HG03575 (cell line): ENCODE data around the gene MPPED1.

Source experiments
- ATAC-seq: cut with Tn5 transposase; IDR thresholded peaks from one replicate; pipeline ENCODE4 v1.9.1; 2021; ENCODE audit not compliant: unreplicated experiment, insufficient number of reproducible peaks, low FRiP score; ENCODE audit errors: extremely low read depth

Gene MPPED1

GRCh38 chr22:43424666-43425630, 13.1 kb downstream of the MPPED1 start:
- ATAC-seq, result no peak

- no peak for ATAC-seq
These were observed 14.4 kb downstream of the MPPED1 start for GRCh38 chr22:43425976-43426785.

- ATAC-seq, result no peak
These were observed 15.0 kb downstream of the MPPED1 start for GRCh38 chr22:43426816-43427215.

GRCh38 chr22:43427296-43428004, 15.6 kb downstream of the MPPED1 start:
- no peak for ATAC-seq

- no peak for ATAC-seq
These were observed 16.2 kb downstream of the MPPED1 start for GRCh38 chr22:43428005-43428485.

GRCh38 chr22:43428521-43428920, 16.7 kb downstream of the MPPED1 start:
- ATAC-seq, result no peak

- no peak for ATAC-seq
These were observed 17.6 kb downstream of the MPPED1 start for GRCh38 chr22:43429426-43429825.

- ATAC-seq, result no peak
These were observed 20.2 kb downstream of the MPPED1 start for GRCh38 chr22:43431808-43432554.

GRCh38 chr22:43432883-43433415, 21.1 kb downstream of the MPPED1 start:
- no peak for ATAC-seq

- no peak for ATAC-seq
These were observed 21.8 kb downstream of the MPPED1 start for GRCh38 chr22:43433451-43434274.

GRCh38 chr22:43434275-43434927, 22.6 kb downstream of the MPPED1 start:
- ATAC-seq, result no peak

GRCh38 chr22:43434928-43435311, 23.1 kb downstream of the MPPED1 start:
- no peak for ATAC-seq

GRCh38 chr22:43435851-43436811, 24.3 kb downstream of the MPPED1 start:
- no peak for ATAC-seq

GRCh38 chr22:43436868-43437267, 25.1 kb downstream of the MPPED1 start:
- ATAC-seq, result no peak

GRCh38 chr22:43437871-43438475, 26.2 kb downstream of the MPPED1 start:
- no peak for ATAC-seq
